Endodermal cell (in vitro differentiated cells): ENCODE data around the gene REXO1. TPM values are rescaled to one million over a fixed set of nuclear protein-coding genes. Genes with fewer than 3 reads are reported as not detected.

Experiments
- DNase-seq: peaks from one replicate; pipeline ENCODE4 v3.0.0-alpha.2; 2017
- H3K27ac ChIP-seq: 2 replicates; pipeline ENCODE4 v1.5.1; 2013; ENCODE audit warnings: mild to moderate bottlenecking, low read depth, low read length, moderate library complexity
- H3K27me3 ChIP-seq: 2 replicates; pipeline ENCODE4 v1.6.1; 2013; ENCODE audit warnings: mild to moderate bottlenecking, low read length, moderate library complexity; ENCODE audit not compliant: insufficient read depth, control insufficient read depth, poor library complexity, severe bottlenecking
- H3K36me3 ChIP-seq: 2 replicates; pipeline ENCODE4 v1.7.0; 2013; ENCODE audit warnings: mild to moderate bottlenecking, low read length, moderate library complexity; ENCODE audit not compliant: control insufficient read depth, insufficient read depth
- H3K4me1 ChIP-seq: one replicate; pipeline ENCODE4 v1.7.0; 2013; ENCODE audit warnings: low read length; ENCODE audit not compliant: control insufficient read depth, insufficient read depth
- H3K4me3 ChIP-seq: 2 replicates; pipeline ENCODE4 v1.5.1; 2013; ENCODE audit warnings: mild to moderate bottlenecking, low read length, moderate library complexity
- H3K9ac ChIP-seq: 2 replicates; pipeline ENCODE4 v1.6.1; 2013; ENCODE audit warnings: mild to moderate bottlenecking, low read length, moderate library complexity; ENCODE audit not compliant: poor library complexity, severe bottlenecking; ENCODE audit errors: extremely low read depth
- H3K9me3 ChIP-seq: 2 replicates; pipeline ENCODE4 v1.6.1; 2013; ENCODE audit warnings: mild to moderate bottlenecking, low read length, moderate library complexity; ENCODE audit not compliant: control insufficient read depth
- H3K27ac Mint-ChIP-seq: 2 replicates; pipeline ENCODE4 v1.8.0; 2020; ENCODE audit warnings: mixed read lengths
- H3K27me3 Mint-ChIP-seq: 2 replicates; pipeline ENCODE4 v1.8.0; 2021; ENCODE audit warnings: mild to moderate bottlenecking, mixed read lengths; ENCODE audit not compliant: insufficient read depth
- H3K36me3 Mint-ChIP-seq: 2 replicates; pipeline ENCODE4 v1.8.0; 2020; ENCODE audit warnings: low read depth, mixed read lengths
- H3K4me1 Mint-ChIP-seq: 2 replicates; pipeline ENCODE4 v1.8.0; 2020; ENCODE audit warnings: mixed read lengths
- H3K4me3 Mint-ChIP-seq: 2 replicates; pipeline ENCODE4 v1.8.0; 2020; ENCODE audit warnings: mild to moderate bottlenecking, moderate library complexity, mixed read lengths
- H3K9me3 Mint-ChIP-seq: 2 replicates; pipeline ENCODE4 v1.8.0; 2020; ENCODE audit warnings: mild to moderate bottlenecking, mixed read lengths
- WGBS, 2 experiments: methylation state at CpG; one replicate each; pipeline versions ENCODE4 v1.1.5 to v1.1.7; 2013; ENCODE audit warnings: missing lambda C conversion rate in 2 of 2, mixed read lengths in 1 of 2; ENCODE audit not compliant: insufficient coverage in 1 of 2, insufficient read length in 1 of 2; 5-methylcytosine and 5-hydroxymethylcytosine counted together
- total RNA-seq, 2 donors: library from RNA; stranded (reverse); fragmentation: NEBNext Ultra II Directional in 1 of 2; extraction: Animal tissue kit (Norgen Biotek cat#: 25700) in 1 of 2; gene quantifications; 2 replicates in 1 of 2; 3 replicates in 1 of 2; pipeline ENCODE4 v1.2.1, GENCODE V29; 2021
- TF ChIP-seq, protein P1 (sequence below): fragments of 200-600 bp; sonication (generic); conservative IDR thresholded peaks from 2 replicates; pipeline ENCODE4 v1.5.0; 2021; ENCODE audit warnings: antibody characterized with exemption, mild to moderate bottlenecking

Gene REXO1
- total RNA-seq, 2 donors from 2014 or later: 51.6 to 56.4 TPM

DNA sequence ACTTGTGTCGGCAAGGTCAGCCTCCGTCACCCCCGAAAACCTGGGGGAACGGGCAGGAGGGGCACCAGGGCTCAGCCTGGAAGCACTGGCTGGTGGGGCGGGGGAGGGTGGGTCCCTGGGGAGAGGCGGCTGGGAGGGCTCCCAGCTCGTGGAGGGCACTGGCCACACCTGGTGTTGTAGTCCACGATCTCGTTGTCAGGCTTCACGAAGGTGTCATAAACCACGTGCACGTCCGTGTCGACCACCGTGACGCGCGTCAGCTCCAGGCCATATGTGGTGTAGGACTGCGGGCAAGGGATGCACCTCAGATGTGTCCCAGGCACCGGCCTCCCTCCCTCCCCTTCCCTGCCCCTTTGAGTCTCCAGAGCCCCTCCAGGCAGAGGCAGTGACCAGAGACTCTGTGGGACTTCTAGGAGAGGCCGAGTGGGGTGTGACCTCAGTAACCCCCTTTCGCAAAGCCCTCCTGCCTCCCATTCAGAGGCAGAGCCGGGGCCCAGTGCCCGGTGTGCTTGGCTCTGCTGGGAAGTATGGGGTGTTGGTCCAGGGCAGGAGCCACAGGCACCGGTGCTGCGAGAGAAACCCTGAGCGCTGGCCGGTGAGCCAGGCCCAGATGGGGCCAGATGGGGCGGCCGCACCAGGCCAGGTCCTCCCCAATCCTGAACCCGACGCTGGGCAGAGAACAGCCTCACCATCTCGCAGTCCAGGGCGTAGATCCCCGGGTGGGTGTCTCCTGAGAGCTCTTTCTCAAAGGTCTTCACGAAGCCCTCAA lies 31.6 kb downstream of the REXO1 start:
- H3K4me1 Mint-ChIP-seq: peaks cover 2% of the 10 kb centered on the region
- TF ChIP-seq, protein P1, sequence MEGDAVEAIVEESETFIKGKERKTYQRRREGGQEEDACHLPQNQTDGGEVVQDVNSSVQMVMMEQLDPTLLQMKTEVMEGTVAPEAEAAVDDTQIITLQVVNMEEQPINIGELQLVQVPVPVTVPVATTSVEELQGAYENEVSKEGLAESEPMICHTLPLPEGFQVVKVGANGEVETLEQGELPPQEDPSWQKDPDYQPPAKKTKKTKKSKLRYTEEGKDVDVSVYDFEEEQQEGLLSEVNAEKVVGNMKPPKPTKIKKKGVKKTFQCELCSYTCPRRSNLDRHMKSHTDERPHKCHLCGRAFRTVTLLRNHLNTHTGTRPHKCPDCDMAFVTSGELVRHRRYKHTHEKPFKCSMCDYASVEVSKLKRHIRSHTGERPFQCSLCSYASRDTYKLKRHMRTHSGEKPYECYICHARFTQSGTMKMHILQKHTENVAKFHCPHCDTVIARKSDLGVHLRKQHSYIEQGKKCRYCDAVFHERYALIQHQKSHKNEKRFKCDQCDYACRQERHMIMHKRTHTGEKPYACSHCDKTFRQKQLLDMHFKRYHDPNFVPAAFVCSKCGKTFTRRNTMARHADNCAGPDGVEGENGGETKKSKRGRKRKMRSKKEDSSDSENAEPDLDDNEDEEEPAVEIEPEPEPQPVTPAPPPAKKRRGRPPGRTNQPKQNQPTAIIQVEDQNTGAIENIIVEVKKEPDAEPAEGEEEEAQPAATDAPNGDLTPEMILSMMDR: no peak
- H3K27ac Mint-ChIP-seq: no peak overlapping the region
- no peak overlapping the region for H3K4me3 Mint-ChIP-seq
- no peak for DNase-seq
- Histone ChIP-seq H3K36me3 (peaks cover 17% of the 10 kb centered on the region), H3K9ac (no peak overlapping the region), H3K27me3 (no peaks in the 10 kb centered on the region), H3K4me1 (no peaks in the 10 kb centered on the region), H3K9me3 (no peaks in the 10 kb centered on the region), H3K4me3 (no peak overlapping the region), H3K27ac (no peak overlapping the region)
- 95 to 97% methylated on average over 21 to 36 of the region's 36 CpGs for WGBS, 2 experiments
- H3K36me3 Mint-ChIP-seq: peaks cover 21% of the 10 kb centered on the region
- no peaks in the 10 kb centered on the region for H3K9me3 Mint-ChIP-seq
- no peaks in the 10 kb centered on the region for H3K27me3 Mint-ChIP-seq

DNA sequence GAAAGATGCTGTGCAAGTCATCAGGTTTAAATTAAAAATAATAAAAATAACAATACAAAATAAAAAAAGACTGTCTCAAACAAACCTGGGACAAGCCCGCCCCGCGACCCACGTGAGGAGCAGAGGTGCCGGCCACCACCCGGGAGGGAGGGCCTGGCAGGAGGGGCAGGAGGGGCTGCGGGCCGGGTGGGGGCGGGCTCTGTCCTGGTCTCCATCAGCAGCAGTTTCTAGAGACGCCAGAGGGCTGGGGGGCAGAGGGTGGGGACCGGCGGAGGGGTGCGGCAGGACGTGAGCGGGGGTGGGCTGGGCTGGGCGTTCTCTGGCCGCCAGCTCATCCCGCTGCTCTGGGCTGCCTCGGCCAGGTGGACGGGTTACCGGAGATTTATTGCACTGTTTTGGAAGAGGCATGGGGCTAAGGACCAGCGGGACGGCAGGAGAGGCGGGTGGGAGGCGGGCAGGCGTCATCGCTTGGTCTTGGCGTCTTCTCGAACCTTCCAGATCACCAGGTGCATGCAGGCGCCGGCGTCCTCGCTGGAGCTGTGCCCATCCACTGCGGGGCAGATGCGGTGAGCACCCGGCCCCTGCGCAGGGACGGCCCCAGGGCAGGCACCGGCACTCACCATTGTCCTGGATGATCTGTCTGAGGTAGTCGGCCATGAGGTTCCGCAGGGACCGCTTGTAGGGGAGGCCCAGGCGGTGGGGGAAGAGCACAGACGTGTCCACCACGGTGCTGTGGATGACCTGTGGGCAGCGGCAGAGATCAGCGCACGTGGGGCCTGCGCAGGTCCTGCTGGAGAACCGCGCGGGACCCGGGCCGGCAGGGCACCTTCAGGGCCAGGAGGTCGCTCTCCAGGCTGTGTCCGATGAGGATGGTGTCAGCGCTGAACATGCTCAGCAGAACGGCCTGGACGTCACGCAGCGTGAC lies 32.4 kb downstream of the REXO1 start:
- DNase-seq: no peak
- TF ChIP-seq, protein P1: no peak
- no peak overlapping the region for H3K4me3 ChIP-seq
- H3K4me3 Mint-ChIP-seq: no peak overlapping the region
- no peak overlapping the region for H3K27ac Mint-ChIP-seq
- H3K27me3 ChIP-seq: no peaks in the 10 kb centered on the region
- H3K36me3 Mint-ChIP-seq: peaks cover 16% of the 10 kb centered on the region
- WGBS, 2 experiments: 94 to 98% methylated on average over 42 to 61 of the region's 61 CpGs
- no peak overlapping the region for H3K27ac ChIP-seq
- no peaks in the 10 kb centered on the region for H3K9me3 Mint-ChIP-seq
- H3K9me3 ChIP-seq: no peaks in the 10 kb centered on the region
- H3K27me3 Mint-ChIP-seq: peaks cover 5% of the 10 kb centered on the region
- H3K4me1 ChIP-seq: no peaks in the 10 kb centered on the region
- peaks cover 2% of the 10 kb centered on the region for H3K4me1 Mint-ChIP-seq
- H3K36me3 ChIP-seq: peaks cover 17% of the 10 kb centered on the region
- no peak overlapping the region for H3K9ac ChIP-seq

DNA sequence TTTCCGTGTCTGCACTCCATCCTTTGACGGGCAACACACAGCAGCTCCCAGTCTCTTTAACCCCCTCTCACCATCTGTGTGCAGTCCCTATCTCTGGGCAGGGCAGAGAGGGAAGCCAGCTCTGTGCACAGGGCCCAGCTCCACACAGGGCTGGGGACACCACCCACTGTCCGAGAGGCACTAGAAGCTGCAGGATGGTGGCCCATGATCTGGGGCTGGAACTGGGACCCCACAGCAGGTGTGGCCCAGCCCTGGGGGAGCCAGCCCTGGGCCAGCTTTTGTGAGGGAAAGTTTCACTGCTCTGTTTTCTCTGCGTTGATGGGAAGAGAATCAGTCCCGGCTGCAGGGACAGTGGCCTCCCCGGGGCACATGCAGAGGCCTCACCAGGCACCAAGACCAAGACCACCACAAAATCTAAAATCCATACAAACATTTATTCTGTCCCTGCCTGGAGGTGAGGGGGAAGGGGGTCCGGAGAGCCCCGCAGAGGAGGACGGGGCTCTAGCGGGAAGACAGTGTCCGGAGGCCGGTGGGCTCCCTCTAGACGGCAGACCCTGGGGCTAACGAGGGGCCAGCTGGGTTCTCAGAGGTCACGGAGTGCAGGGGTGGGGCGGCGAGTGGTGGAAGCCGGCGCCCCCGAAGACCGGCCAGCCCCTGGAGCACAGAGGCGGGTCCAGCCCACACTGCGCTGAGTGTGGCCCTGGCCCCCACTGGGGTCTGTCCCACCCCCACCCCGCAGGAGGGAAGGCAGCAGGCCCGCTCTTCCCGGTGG lies 33.3 kb downstream of the REXO1 start:
- Mint-ChIP-seq H3K27ac (no peak overlapping the region), H3K36me3 (peaks cover 9% of the 10 kb centered on the region), H3K4me3 (no peak overlapping the region), H3K27me3 (peaks cover 8% of the 10 kb centered on the region), H3K9me3 (no peaks in the 10 kb centered on the region), H3K4me1 (peaks cover 2% of the 10 kb centered on the region)
- TF ChIP-seq, protein P1: no peak
- Histone ChIP-seq H3K27ac (no peak overlapping the region), H3K36me3 (peaks cover 10% of the 10 kb centered on the region), H3K4me1 (no peaks in the 10 kb centered on the region), H3K9ac (no peak overlapping the region), H3K9me3 (no peaks in the 10 kb centered on the region), H3K27me3 (no peaks in the 10 kb centered on the region), H3K4me3 (no peak overlapping the region)
- DNase-seq: no peak
- 95% methylated on average over 6 to 23 of the region's 26 CpGs for WGBS, 2 experiments
